Choroid plexus epithelial cell (primary cell): ENCODE measurements around the gene HDAC9.

Experiments used
- DNase-seq: peaks from one replicate; pipeline ENCODE4 v3.0.0-alpha.2; 2010; ENCODE audit warnings: low read depth
- H3K4me3 ChIP-seq: 2 replicates; pipeline ENCODE4 v1.5.1; 2011; ENCODE audit warnings: low read depth, mild to moderate bottlenecking, control low read depth, low read length, moderate library complexity
- CTCF ChIP-seq: conservative IDR thresholded peaks from 2 replicates; pipeline ENCODE4 v1.5.1; 2011; ENCODE audit warnings: low read depth, mild to moderate bottlenecking, control low read depth, inconsistent platforms, low read length, moderate library complexity

The HDAC9 gene

GRCh38 chr7:18459484-18460245 lies 35.9 kb upstream of the HDAC9 start:
- DNase-seq = no peak
- no peak for TF ChIP-seq CTCF
- H3K4me3 ChIP-seq = no peak overlapping the region

GRCh38 chr7:18461785-18462467 lies 33.6 kb upstream of the HDAC9 start:
- no peak for DNase-seq
- no peak for TF ChIP-seq CTCF
- H3K4me3 ChIP-seq = no peak overlapping the region

GRCh38 chr7:18464830-18465229 lies 30.7 kb upstream of the HDAC9 start:
- TF ChIP-seq CTCF = no peak
- H3K4me3 ChIP-seq = no peak overlapping the region
- no peak for DNase-seq

- H3K4me3 ChIP-seq = no peak overlapping the region
- no peak for TF ChIP-seq CTCF
These were observed 28.5 kb upstream of the HDAC9 start for GRCh38 chr7:18467011-18467410.

GRCh38 chr7:18468795-18469194 lies 26.8 kb upstream of the HDAC9 start:
- no peak overlapping the region for H3K4me3 ChIP-seq
- no peak for DNase-seq
- TF ChIP-seq CTCF = no peak

More at GRCh38 chr7:18467011-18467410, 28.5 kb upstream of the HDAC9 start:
- DNase-seq = no peak

GRCh38 chr7:18469316-18469715 lies 26.2 kb upstream of the HDAC9 start:
- TF ChIP-seq CTCF = no peak
- no peak for DNase-seq
- no peak overlapping the region for H3K4me3 ChIP-seq
